ENCODE measurements around the gene C1orf21.

GRCh38 chr1:184467295-184467694 is 80.5 kb downstream of the C1orf21 start:
- no peak for TF ChIP-seq POLR2A (IDR thresholded peaks at IDR 0.05)
- TF ChIP-seq CTCF (IDR thresholded peaks at IDR 0.05) = no peak
